Panc1 (cell line): ENCODE results near the gene NKX1-2. TPM values are rescaled to one million over a fixed set of nuclear protein-coding genes. Genes with fewer than 3 reads are reported as not detected.

Source experiments
- ATAC-seq: fragments of 200-7000 bp; cut with Tn5 transposase; 2 replicates; pipeline ENCODE4 v1.9.1; 2020; ENCODE audit warnings: mild to moderate bottlenecking, moderate library complexity
- BruUV-seq: library from RNA; stranded (reverse); fragments of 400-500 nt; replicated peaks from 2 replicates; lab custom pipeline; 2021; lab: Mats Ljungman, UMichigan
- CTCF ChIA-PET: fragments of 300-600 bp; sonication (Branson Sonifier 250); formaldehyde crosslinking; loops from one replicate; lab custom pipeline; 2022; ENCODE audit warnings: antibody characterized with exemption; lab: Charles Lee
- POLR2A ChIA-PET: fragments of 300-600 bp; sonication (Branson Sonifier 250); formaldehyde crosslinking; loops from one replicate; lab custom pipeline; 2022; ENCODE audit warnings: antibody characterized with exemption; lab: Charles Lee
- DNase-seq: peaks from one replicate; pipeline ENCODE4 v3.0.0-alpha.2; 2010; ENCODE audit warnings: low read depth, low spot score
- H3K27ac ChIP-seq: 2 replicates; pipeline ENCODE4 v1.5.1; 2011; ENCODE audit warnings: mild to moderate bottlenecking, low read length, inconsistent platforms
- H3K27me3 ChIP-seq: fragments of 200-500 bp; sonication (Bioruptor generic); 2 replicates; pipeline ENCODE4 v1.6.0; 2014; ENCODE audit warnings: low read length, inconsistent platforms; ENCODE audit not compliant: control insufficient read depth, insufficient read depth
- H3K36me3 ChIP-seq: fragments of 200-500 bp; sonication (Bioruptor generic); 2 replicates; pipeline ENCODE4 v1.5.1; 2014; ENCODE audit warnings: inconsistent platforms, mild to moderate bottlenecking, low read length, moderate library complexity; ENCODE audit not compliant: control insufficient read depth, insufficient read depth
- H3K4me1 ChIP-seq: 2 replicates; pipeline ENCODE4 v1.5.1; 2011; ENCODE audit warnings: inconsistent platforms, mild to moderate bottlenecking, low read length, moderate library complexity; ENCODE audit not compliant: control insufficient read depth, insufficient read depth
- H3K4me3 ChIP-seq, 2 experiments: 2 replicates each; pipeline ENCODE4 v1.5.1; 2011 to 2012; ENCODE audit warnings: low read depth in 2 of 2, low read length in 2 of 2, mild to moderate bottlenecking in 2 of 2, inconsistent platforms in 1 of 2, moderate library complexity in 1 of 2
- H3K9me3 ChIP-seq: fragments of 200-500 bp; sonication (Bioruptor generic); 2 replicates; pipeline ENCODE4 v1.5.1; 2014; ENCODE audit warnings: low read depth, mild to moderate bottlenecking, inconsistent platforms, low read length, moderate library complexity; ENCODE audit not compliant: control insufficient read depth, insufficient read depth
- CTCF ChIP-seq: fragments of 450-650 bp; IDR thresholded peaks from 2 replicates; pipeline ENCODE4 v1.5.1; 2017; ENCODE audit warnings: mild to moderate bottlenecking
- POLR2AphosphoS5 ChIP-seq: IDR thresholded peaks from 2 replicates; pipeline ENCODE4 v1.6.1; 2012; ENCODE audit warnings: mild to moderate bottlenecking, low read depth, low read length, moderate library complexity
- REST ChIP-seq, 2 experiments: IDR thresholded peaks; 2 replicates each; pipeline ENCODE4 v1.6.1; 2011 to 2012; ENCODE audit warnings: low read depth in 2 of 2, control low read depth in 1 of 2, low read length in 1 of 2, mild to moderate bottlenecking in 1 of 2, moderate library complexity in 1 of 2; ENCODE audit not compliant: insufficient read depth in 1 of 2
- SIN3A ChIP-seq: IDR thresholded peaks from 2 replicates; pipeline ENCODE4 v1.6.1; 2012; ENCODE audit warnings: low read depth, mild to moderate bottlenecking, low read length, moderate library complexity, borderline replicate concordance; ENCODE audit not compliant: insufficient read depth
- TCF7L2 ChIP-seq: IDR thresholded peaks from 2 replicates; pipeline ENCODE4 v1.6.1; 2011; ENCODE audit warnings: mild to moderate bottlenecking, low read depth, low read length, inconsistent platforms
- in situ Hi-C: cut with HindIII; loops from 2 replicates; pipeline ENCODE4 v1.10.0; 2016; ENCODE audit warnings: low sequenced_read_pairs, low pct_unique_long_range_greater_than_20kb
- intact Hi-C: fragments of 100-400 bp; cut with micrococcal nuclease; formaldehyde crosslinking; loops from one replicate; pipeline ENCODE4 v1.10.0; 2022; ENCODE audit not compliant: unreplicated experiment
- total RNA-seq: library from RNA; stranded (reverse); gene quantifications from one replicate; pipeline ENCODE4 v1.2.1, GENCODE V29; 2021; ENCODE audit not compliant: unreplicated experiment

Gene NKX1-2
- total RNA-seq, 1 experiment from 2014 or later, result 0.15 TPM

- H3K4me1 ChIP-seq, result no peaks in the 10 kb centered on the region
- H3K4me3 ChIP-seq, result no peak overlapping the region
- POLR2A ChIA-PET, result no interaction called here
- no TSS peak for BruUV-seq
- H3K27ac ChIP-seq, result no peak overlapping the region
- H3K27me3 ChIP-seq, result no peaks in the 10 kb centered on the region
- ATAC-seq, result no peak
- intact Hi-C loops (no loop called here), in situ Hi-C loops (no loop called here)
- no peak for DNase-seq
- no peaks in the 10 kb centered on the region for H3K9me3 ChIP-seq
- no peaks in the 10 kb centered on the region for H3K36me3 ChIP-seq
- CTCF ChIA-PET, result no interaction called here
- no peak for TF ChIP-seq REST (IDR thresholded peaks at IDR 0.05; ENCODE audit: insufficient read depth in 1 of 2, low read depth in 2 of 2, low read length in 1 of 2)
- no peak for TF ChIP-seq SIN3A
- TF ChIP-seq TCF7L2, result no peak
- TF ChIP-seq CTCF, result no peak
- TF ChIP-seq POLR2AphosphoS5, result no peak
Measured at GRCh38 chr10:124494046-124494807, 44.4 kb upstream of the NKX1-2 start.

- H3K27ac ChIP-seq, result no peak overlapping the region
- ATAC-seq (no peak), DNase-seq (no peak)
- no peaks in the 10 kb centered on the region for H3K36me3 ChIP-seq
- CTCF ChIA-PET, result interaction anchor here (0.7 kb wide), 1 partner anchor 186 kb away, joined by 3 read pairs; no protein-coding TSS in a partner anchor
- H3K4me3 ChIP-seq, result no peak overlapping the region
- H3K4me1 ChIP-seq, result no peaks in the 10 kb centered on the region
- intact Hi-C loops, result no loop called here
- POLR2A ChIA-PET, result interaction anchor here (0.7 kb wide), 1 partner anchor 541 kb away, joined by 3 read pairs; no protein-coding TSS in a partner anchor
- no peaks in the 10 kb centered on the region for H3K9me3 ChIP-seq
- BruUV-seq, result TSS peak; percentile 29
- in situ Hi-C loops, result no loop called here
- TF ChIP-seq TCF7L2 (no peak), SIN3A (no peak), CTCF (no peak)
- H3K27me3 ChIP-seq, result no peaks in the 10 kb centered on the region
Measured at GRCh38 chr10:124493214-124493882, 43.5 kb upstream of the NKX1-2 start.
